ENCODE measurements around the gene LEMD2. TPM values are rescaled to one million over a fixed set of nuclear protein-coding genes. Genes with fewer than 3 reads are reported as not detected.

Gene LEMD2
- total and polyA plus RNA-seq, 2 donors (not counting 1 experiment from before 2014, with no cell fraction given) = 25.7 to 61.9 TPM

- no peak for TF ChIP-seq CTCF (conservative IDR thresholded peaks at IDR 0.05 in 1 of 2, IDR thresholded peaks at IDR 0.05 in 1 of 2; ENCODE audit: low read depth in 1 of 2, low read length in 2 of 2)
- TF ChIP-seq EZH2 (IDR thresholded peaks at IDR 0.05; ENCODE audit: low read length, missing control alignments) = no peak
- H3K79me2 ChIP-seq (ENCODE audit: control insufficient read depth, insufficient read depth, low read length) = no peaks in the 10 kb centered on the region
- H3K4me3 ChIP-seq (replicated peaks in 1 of 4; ENCODE audit: control extremely low read depth in 1 of 4, insufficient read depth in 1 of 4, low read depth in 3 of 4, low read length in 4 of 4) = no peak overlapping the region
- peaks cover 35% of the 10 kb centered on the region for H3K4me1 ChIP-seq (ENCODE audit: control insufficient read depth, extremely low read depth, insufficient read depth, low read length)
- no peak overlapping the region for H3K4me2 ChIP-seq (ENCODE audit: extremely low read depth, insufficient read depth, low read length)
- H3K9ac ChIP-seq (ENCODE audit: insufficient read depth, low read length) = no peak overlapping the region
- no peaks in the 10 kb centered on the region for H3K27me3 ChIP-seq (ENCODE audit: control insufficient read depth, insufficient read depth, low read length)
- H3K9me3 ChIP-seq (ENCODE audit: control insufficient read depth, insufficient read depth, low read depth, low read length) = no peaks in the 10 kb centered on the region
- H2AFZ ChIP-seq (ENCODE audit: low read length) = no peak overlapping the region
- DNase-seq (ENCODE audit: low read depth in 2 of 2) = no peak
- peak overlapping the region; percentile 82 for H3K27ac ChIP-seq (ENCODE audit: insufficient read depth, low read length)
- H4K20me1 ChIP-seq (ENCODE audit: control insufficient read depth, extremely low read depth, insufficient read depth, low read length) = no peaks in the 10 kb centered on the region
- H3K36me3 ChIP-seq (ENCODE audit: control insufficient read depth, insufficient read depth, low read length) = peaks cover 17% of the 10 kb centered on the region
These were observed 18.7 kb downstream of the LEMD2 start for GRCh38 chr6:33770124-33770832.

DNA sequence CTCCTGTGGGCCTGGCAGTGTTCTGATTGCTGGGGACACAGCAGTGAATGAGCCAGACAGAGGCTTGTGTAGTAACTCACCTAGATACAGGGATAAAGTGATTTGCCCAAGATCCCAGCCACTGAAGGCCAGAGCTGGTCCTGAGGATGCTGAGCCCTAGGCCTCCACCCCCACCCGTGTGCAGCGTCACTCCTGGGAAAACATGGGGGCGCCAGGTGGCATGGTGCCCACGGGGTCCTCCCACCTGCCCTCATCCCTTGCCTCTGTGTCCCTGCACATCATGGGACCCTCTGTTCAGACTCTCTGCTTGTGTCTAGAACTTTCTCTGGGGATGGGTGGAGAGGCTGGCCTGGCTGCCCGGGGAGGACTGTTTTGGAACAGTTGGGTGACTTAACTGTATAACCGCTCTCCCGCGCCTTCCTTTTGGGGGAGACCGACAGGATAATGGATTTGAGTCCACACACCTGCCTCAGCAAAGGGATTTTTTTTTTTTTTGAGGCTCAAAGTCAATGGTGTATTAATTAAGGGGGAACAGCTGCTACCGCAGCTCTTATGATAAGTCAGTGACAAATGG, 19.6 kb downstream of the LEMD2 start:
- no peaks in the 10 kb centered on the region for H3K9me3 ChIP-seq (ENCODE audit: control insufficient read depth, insufficient read depth, low read depth, low read length)
- no peak overlapping the region for H3K9ac ChIP-seq (ENCODE audit: insufficient read depth, low read length)
- no peaks in the 10 kb centered on the region for H4K20me1 ChIP-seq (ENCODE audit: control insufficient read depth, extremely low read depth, insufficient read depth, low read length)
- H2AFZ ChIP-seq (ENCODE audit: low read length) = no peak overlapping the region
- H3K4me1 ChIP-seq (ENCODE audit: control insufficient read depth, extremely low read depth, insufficient read depth, low read length) = peaks cover 35% of the 10 kb centered on the region
- no peaks in the 10 kb centered on the region for H3K79me2 ChIP-seq (ENCODE audit: control insufficient read depth, insufficient read depth, low read length)
- DNase-seq (ENCODE audit: low read depth in 2 of 2) = no peak
- peaks cover 11% of the 10 kb centered on the region for H3K36me3 ChIP-seq (ENCODE audit: control insufficient read depth, insufficient read depth, low read length)
- H3K27ac ChIP-seq (ENCODE audit: insufficient read depth, low read length) = no peak overlapping the region
- no peak overlapping the region for H3K4me2 ChIP-seq (ENCODE audit: extremely low read depth, insufficient read depth, low read length)
- TF ChIP-seq EZH2 (IDR thresholded peaks at IDR 0.05; ENCODE audit: low read length, missing control alignments) = no peak
- TF ChIP-seq CTCF (conservative IDR thresholded peaks at IDR 0.05 in 1 of 2, IDR thresholded peaks at IDR 0.05 in 1 of 2; ENCODE audit: low read depth in 1 of 2, low read length in 2 of 2) = no peak
- H3K4me3 ChIP-seq (replicated peaks in 1 of 4; ENCODE audit: control extremely low read depth in 1 of 4, insufficient read depth in 1 of 4, low read depth in 3 of 4, low read length in 4 of 4) = no peak overlapping the region
- H3K27me3 ChIP-seq (ENCODE audit: control insufficient read depth, insufficient read depth, low read length) = no peaks in the 10 kb centered on the region

- H3K27ac ChIP-seq (ENCODE audit: insufficient read depth, low read length) = no peak overlapping the region
- no peak overlapping the region for H3K9ac ChIP-seq (ENCODE audit: insufficient read depth, low read length)
These were observed 20.2 kb downstream of the LEMD2 start for GRCh38 chr6:33768644-33769120.

More at GRCh38 chr6:33768644-33769120, 20.2 kb downstream of the LEMD2 start:
- TF ChIP-seq EZH2 (IDR thresholded peaks at IDR 0.05; ENCODE audit: low read length, missing control alignments) (no peak), CTCF (conservative IDR thresholded peaks at IDR 0.05 in 1 of 2, IDR thresholded peaks at IDR 0.05 in 1 of 2; ENCODE audit: low read depth in 1 of 2, low read length in 2 of 2) (peak; percentile 76 to 89)
- Histone ChIP-seq H3K4me2 (ENCODE audit: extremely low read depth, insufficient read depth, low read length) (no peak overlapping the region), H3K9me3 (ENCODE audit: control insufficient read depth, insufficient read depth, low read depth, low read length) (no peaks in the 10 kb centered on the region), H2AFZ (ENCODE audit: low read length) (no peak overlapping the region), H3K4me1 (ENCODE audit: control insufficient read depth, extremely low read depth, insufficient read depth, low read length) (peaks cover 35% of the 10 kb centered on the region), H3K36me3 (ENCODE audit: control insufficient read depth, insufficient read depth, low read length) (peaks cover 11% of the 10 kb centered on the region), H3K27me3 (ENCODE audit: control insufficient read depth, insufficient read depth, low read length) (no peaks in the 10 kb centered on the region), H3K79me2 (ENCODE audit: control insufficient read depth, insufficient read depth, low read length) (no peaks in the 10 kb centered on the region), H4K20me1 (ENCODE audit: control insufficient read depth, extremely low read depth, insufficient read depth, low read length) (no peaks in the 10 kb centered on the region), H3K4me3 (replicated peaks in 1 of 4; ENCODE audit: control extremely low read depth in 1 of 4, insufficient read depth in 1 of 4, low read depth in 3 of 4, low read length in 4 of 4) (no peak overlapping the region)
- peak; percentile 66 to 78 for DNase-seq (ENCODE audit: low read depth in 2 of 2)
